H9 (cell line): ENCODE results near the gene APLP2. TPM values are rescaled to one million over a fixed set of nuclear protein-coding genes. Genes with fewer than 3 reads are reported as not detected.

Experiments
- DNase-seq: peaks from one replicate; pipeline ENCODE4 v3.0.0-alpha.2; 2017
- H2AFZ ChIP-seq: one replicate; pipeline ENCODE4 v1.6.1; 2013; ENCODE audit warnings: mild to moderate bottlenecking, low read length, control low read depth, moderate library complexity
- H2AK5ac ChIP-seq: 2 replicates; pipeline ENCODE4 v1.6.1; 2013; ENCODE audit warnings: low read length, control low read depth, mixed read lengths; ENCODE audit not compliant: insufficient read length
- H2BK120ac ChIP-seq: one replicate; pipeline ENCODE4 v1.6.1; 2013; ENCODE audit warnings: low read depth, mild to moderate bottlenecking, low read length, control low read depth, inconsistent platforms; ENCODE audit not compliant: poor library complexity, severe bottlenecking
- H2BK12ac ChIP-seq: 2 replicates; pipeline ENCODE4 v1.6.1; 2013; ENCODE audit warnings: low read length, control low read depth, mixed read lengths, low read depth; ENCODE audit not compliant: insufficient read length
- H2BK15ac ChIP-seq: 2 replicates; pipeline ENCODE4 v1.6.1; 2013; ENCODE audit warnings: low read depth, low read length, control low read depth
- H2BK20ac ChIP-seq: one replicate; pipeline ENCODE4 v1.6.1; 2013; ENCODE audit warnings: low read depth, mild to moderate bottlenecking, low read length, control low read depth, inconsistent platforms; ENCODE audit not compliant: poor library complexity, severe bottlenecking
- H2BK5ac ChIP-seq: 2 replicates; pipeline ENCODE4 v1.6.1; 2013; ENCODE audit warnings: low read length, control low read depth, mixed read lengths; ENCODE audit not compliant: insufficient read length
- H3K14ac ChIP-seq: 2 replicates; pipeline ENCODE4 v1.6.1; 2013; ENCODE audit warnings: low read length, control low read depth; ENCODE audit not compliant: insufficient read depth
- H3K18ac ChIP-seq: 2 replicates; pipeline ENCODE4 v1.6.1; 2013; ENCODE audit warnings: low read depth, mild to moderate bottlenecking, mixed read lengths, low read length, control low read depth; ENCODE audit not compliant: insufficient read length
- H3K23ac ChIP-seq: 2 replicates; pipeline ENCODE4 v1.6.1; 2013; ENCODE audit warnings: low read length, control low read depth, mixed read lengths, low read depth; ENCODE audit not compliant: insufficient read length
- H3K23me2 ChIP-seq: 2 replicates; pipeline ENCODE4 v1.6.1; 2013; ENCODE audit warnings: low read depth, mild to moderate bottlenecking, mixed read lengths, low read length, control low read depth; ENCODE audit not compliant: insufficient read length, poor library complexity, severe bottlenecking
- H3K27ac ChIP-seq: 2 replicates; pipeline ENCODE4 v1.5.1; 2013; ENCODE audit warnings: low read length, control low read depth, mixed read lengths, low read depth; ENCODE audit not compliant: insufficient read length
- H3K27me3 ChIP-seq: 2 replicates; pipeline ENCODE4 v1.6.1; 2013; ENCODE audit warnings: low read length, control low read depth, inconsistent platforms; ENCODE audit not compliant: insufficient read depth
- H3K4ac ChIP-seq: 2 replicates; pipeline ENCODE4 v1.6.1; 2013; ENCODE audit warnings: low read depth, mild to moderate bottlenecking, control low read depth, inconsistent platforms, low read length, moderate library complexity
- H3K4me1 ChIP-seq: 2 replicates; pipeline ENCODE4 v1.6.1; 2013; ENCODE audit warnings: low read length, control low read depth, inconsistent platforms; ENCODE audit not compliant: insufficient read depth
- H3K4me2 ChIP-seq: 2 replicates; pipeline ENCODE4 v1.6.1; 2013; ENCODE audit warnings: low read length, control low read depth, mixed read lengths; ENCODE audit not compliant: insufficient read length, insufficient read depth
- H3K56ac ChIP-seq: 2 replicates; pipeline ENCODE4 v1.6.1; 2013; ENCODE audit warnings: low read depth, mild to moderate bottlenecking, mixed read lengths, low read length, control low read depth; ENCODE audit not compliant: insufficient read length
- H3K79me1 ChIP-seq: 2 replicates; pipeline ENCODE4 v1.6.1; 2013; ENCODE audit warnings: low read depth, mild to moderate bottlenecking, moderate library complexity, low read length, control low read depth, inconsistent platforms; ENCODE audit not compliant: insufficient read depth, poor library complexity, severe bottlenecking
- H3K79me2 ChIP-seq: 2 replicates; pipeline ENCODE4 v1.6.1; 2013; ENCODE audit warnings: low read length, control low read depth, inconsistent platforms; ENCODE audit not compliant: insufficient read depth
- H3K9ac ChIP-seq: 2 replicates; pipeline ENCODE4 v1.6.1; 2013; ENCODE audit warnings: low read length, control low read depth, mixed read lengths; ENCODE audit not compliant: insufficient read length; ENCODE audit errors: extremely low read depth
- H3K9me3 ChIP-seq: one replicate; pipeline ENCODE4 v1.6.1; 2013; ENCODE audit warnings: low read depth, low read length, inconsistent platforms; ENCODE audit not compliant: control insufficient read depth
- H3T11ph ChIP-seq: one replicate; pipeline ENCODE4 v1.6.1; 2013; ENCODE audit warnings: mild to moderate bottlenecking, low read length, control low read depth, inconsistent platforms
- H4K20me1 ChIP-seq: one replicate; pipeline ENCODE4 v1.6.1; 2013; ENCODE audit not compliant: control insufficient read depth, insufficient read length, insufficient read depth
- H4K5ac ChIP-seq: 2 replicates; pipeline ENCODE4 v1.6.1; 2013; ENCODE audit warnings: low read depth, mild to moderate bottlenecking, mixed read lengths, low read length, control low read depth; ENCODE audit not compliant: insufficient read length
- H4K8ac ChIP-seq: replicated peaks from 2 replicates; pipeline ENCODE4 v1.6.1; 2013; ENCODE audit warnings: low read length, control low read depth, mixed read lengths, low read depth; ENCODE audit not compliant: insufficient read length
- H4K91ac ChIP-seq: 2 replicates; pipeline ENCODE4 v1.6.1; 2013; ENCODE audit warnings: low read depth, mild to moderate bottlenecking, moderate library complexity, mixed read lengths, low read length, control low read depth; ENCODE audit not compliant: insufficient read length
- H3K27ac Mint-ChIP-seq, 3 experiments: 2 replicates in 2 of 3; 3 replicates in 1 of 3; pipeline ENCODE4 v1.8.0; 2020 to 2021; ENCODE audit warnings: mixed read lengths in 3 of 3, mild to moderate bottlenecking in 1 of 3, moderate library complexity in 1 of 3
- H3K27me3 Mint-ChIP-seq: 2 replicates; pipeline ENCODE4 v1.8.0; 2021; ENCODE audit warnings: low read depth, mild to moderate bottlenecking, moderate library complexity, mixed read lengths
- H3K36me3 Mint-ChIP-seq, 3 experiments: 2 replicates in 2 of 3; 3 replicates in 1 of 3; pipeline ENCODE4 v1.8.0; 2020 to 2021; ENCODE audit warnings: low read depth in 3 of 3, mixed read lengths in 3 of 3; ENCODE audit not compliant: insufficient read depth in 1 of 3
- H3K4me1 Mint-ChIP-seq, 2 experiments: 2 replicates each; pipeline ENCODE4 v1.8.0; 2020; ENCODE audit warnings: mixed read lengths in 2 of 2
- H3K4me3 Mint-ChIP-seq, 2 experiments: 2 replicates in 1 of 2; 3 replicates in 1 of 2; pipeline ENCODE4 v1.8.0; 2020 to 2021; ENCODE audit warnings: mild to moderate bottlenecking in 2 of 2, mixed read lengths in 2 of 2, moderate library complexity in 1 of 2
- H3K9me3 Mint-ChIP-seq, 2 experiments: 2 replicates in 1 of 2; 3 replicates in 1 of 2; pipeline ENCODE4 v1.8.0; 2020; ENCODE audit warnings: mild to moderate bottlenecking in 2 of 2, mixed read lengths in 2 of 2, moderate library complexity in 1 of 2
- CTCF ChIP-seq: fragments of 200-600 bp; sonication (generic); conservative IDR thresholded peaks from 3 replicates; pipeline ENCODE4 v1.8.0; 2021; ENCODE audit warnings: antibody characterized with exemption, mild to moderate bottlenecking
- WGBS: extraction: QIAGEN DNeasy Blood & Tissue Kit; methylation state at CpG from one replicate; pipeline ENCODE4 v1.1.7; 2013; ENCODE audit warnings: missing lambda C conversion rate, low lambda C conversion rate, mixed read lengths; ENCODE audit not compliant: insufficient read length; ENCODE audit errors: extremely low coverage; 5-methylcytosine and 5-hydroxymethylcytosine counted together
- total RNA-seq: library from RNA; stranded (reverse); gene quantifications from 2 replicates; pipeline ENCODE4 v1.2.1, GENCODE V29; 2021

Gene APLP2
- total RNA-seq, 1 experiment from 2014 or later = 328 TPM

- Histone ChIP-seq H3K9ac (no peak overlapping the region), H2AFZ (no peak overlapping the region), H2BK15ac (no peak overlapping the region), H3K4me1 (no peaks in the 10 kb centered on the region), H4K20me1 (peaks cover under 1% of the 10 kb centered on the region), H2BK12ac (no peak overlapping the region), H3K79me1 (peaks cover 2% of the 10 kb centered on the region), H3K27ac (no peak overlapping the region), H3K9me3 (no peaks in the 10 kb centered on the region), H4K5ac (no peak overlapping the region), H3K14ac (no peak overlapping the region), H3K4me2 (no peak overlapping the region), H4K91ac (no peak overlapping the region), H3K23me2 (no peaks in the 10 kb centered on the region), H3K18ac (no peak overlapping the region), H2AK5ac (no peak overlapping the region), H3K27me3 (no peaks in the 10 kb centered on the region), H3K23ac (no peak overlapping the region), H3K79me2 (no peaks in the 10 kb centered on the region), H2BK5ac (no peak overlapping the region), H3T11ph (no peak overlapping the region), H3K56ac (no peak overlapping the region), H2BK20ac (no peak overlapping the region), H2BK120ac (no peak overlapping the region), H4K8ac (no peak overlapping the region), H3K4ac (no peak overlapping the region)
- no peak for DNase-seq
- peaks cover 2 to 3% of the 10 kb centered on the region in 2 experiments; a peak in 1 of 4 replicates for H3K4me1 Mint-ChIP-seq
- TF ChIP-seq CTCF = no peak
- no peaks in the 10 kb centered on the region for H3K27me3 Mint-ChIP-seq
- no CpG with 5 or more reads among the region's 4 CpGs for WGBS
- H3K9me3 Mint-ChIP-seq = no peaks in the 10 kb centered on the region
- H3K36me3 Mint-ChIP-seq = peaks cover 63 to 76% (median 76%) of the 10 kb centered on the region in 3 experiments; a peak in 6 of 7 replicates
- H3K27ac Mint-ChIP-seq = peak overlapping the region in 2 of 3 experiments; percentile 12 to 90; a peak in 4 of 7 replicates
- H3K4me3 Mint-ChIP-seq = no peak overlapping the region
These were observed 54.4 kb downstream of the APLP2 start for GRCh38 chr11:130124096-130124495.
